ENCODE data around the gene RUNDC1.

DNA sequence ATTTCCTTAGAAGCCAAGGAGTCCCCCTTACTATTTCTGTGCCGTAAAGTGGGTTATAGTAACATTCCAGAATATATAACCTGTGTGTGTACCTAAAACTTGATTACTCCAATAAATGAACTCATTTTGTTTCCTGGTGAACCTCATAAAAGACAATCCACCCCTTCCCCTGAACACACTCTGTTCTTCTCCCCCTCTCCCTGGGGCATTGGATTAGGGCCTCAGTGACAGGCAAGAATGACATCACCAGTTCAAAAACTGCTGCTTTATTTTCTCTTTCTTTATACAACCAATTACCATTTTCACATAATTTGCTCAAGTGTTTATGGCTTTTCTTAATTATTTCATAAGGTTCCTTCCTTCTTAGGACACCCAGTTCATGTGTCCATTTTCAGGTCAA, 33.6 kb upstream of the RUNDC1 start:
- TF ChIP-seq, protein P1, sequence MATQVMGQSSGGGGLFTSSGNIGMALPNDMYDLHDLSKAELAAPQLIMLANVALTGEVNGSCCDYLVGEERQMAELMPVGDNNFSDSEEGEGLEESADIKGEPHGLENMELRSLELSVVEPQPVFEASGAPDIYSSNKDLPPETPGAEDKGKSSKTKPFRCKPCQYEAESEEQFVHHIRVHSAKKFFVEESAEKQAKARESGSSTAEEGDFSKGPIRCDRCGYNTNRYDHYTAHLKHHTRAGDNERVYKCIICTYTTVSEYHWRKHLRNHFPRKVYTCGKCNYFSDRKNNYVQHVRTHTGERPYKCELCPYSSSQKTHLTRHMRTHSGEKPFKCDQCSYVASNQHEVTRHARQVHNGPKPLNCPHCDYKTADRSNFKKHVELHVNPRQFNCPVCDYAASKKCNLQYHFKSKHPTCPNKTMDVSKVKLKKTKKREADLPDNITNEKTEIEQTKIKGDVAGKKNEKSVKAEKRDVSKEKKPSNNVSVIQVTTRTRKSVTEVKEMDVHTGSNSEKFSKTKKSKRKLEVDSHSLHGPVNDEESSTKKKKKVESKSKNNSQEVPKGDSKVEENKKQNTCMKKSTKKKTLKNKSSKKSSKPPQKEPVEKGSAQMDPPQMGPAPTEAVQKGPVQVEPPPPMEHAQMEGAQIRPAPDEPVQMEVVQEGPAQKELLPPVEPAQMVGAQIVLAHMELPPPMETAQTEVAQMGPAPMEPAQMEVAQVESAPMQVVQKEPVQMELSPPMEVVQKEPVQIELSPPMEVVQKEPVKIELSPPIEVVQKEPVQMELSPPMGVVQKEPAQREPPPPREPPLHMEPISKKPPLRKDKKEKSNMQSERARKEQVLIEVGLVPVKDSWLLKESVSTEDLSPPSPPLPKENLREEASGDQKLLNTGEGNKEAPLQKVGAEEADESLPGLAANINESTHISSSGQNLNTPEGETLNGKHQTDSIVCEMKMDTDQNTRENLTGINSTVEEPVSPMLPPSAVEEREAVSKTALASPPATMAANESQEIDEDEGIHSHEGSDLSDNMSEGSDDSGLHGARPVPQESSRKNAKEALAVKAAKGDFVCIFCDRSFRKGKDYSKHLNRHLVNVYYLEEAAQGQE (IDR thresholded peaks at IDR 0.05; ENCODE audit: low read depth): no peak
- TF ChIP-seq TAF1 (IDR thresholded peaks at IDR 0.05; ENCODE audit: low read depth): no peak
- no peak for TF ChIP-seq TEAD4 (IDR thresholded peaks at IDR 0.05)
- no peak for TF ChIP-seq NFIC (IDR thresholded peaks at IDR 0.05)
- no peak for TF ChIP-seq MAX (IDR thresholded peaks at IDR 0.05)
- no peak for TF ChIP-seq RAD21 (IDR thresholded peaks at IDR 0.05; ENCODE audit: low read depth)
- no peak for TF ChIP-seq YY1 (IDR thresholded peaks at IDR 0.05; ENCODE audit: low read depth)
- no peak for TF ChIP-seq CEBPB (IDR thresholded peaks at IDR 0.05)
- TF ChIP-seq EP300 (IDR thresholded peaks at IDR 0.05; ENCODE audit: borderline replicate concordance): no peak
- no peak for TF ChIP-seq TCF12 (IDR thresholded peaks at IDR 0.05; ENCODE audit: low read depth)
- TF ChIP-seq USF1 (IDR thresholded peaks at IDR 0.05): no peak
- TF ChIP-seq ZBTB7A (IDR thresholded peaks at IDR 0.05; ENCODE audit: low read depth): no peak
